ENCODE results near the gene CANT1.

CANT1 gene

DNA sequence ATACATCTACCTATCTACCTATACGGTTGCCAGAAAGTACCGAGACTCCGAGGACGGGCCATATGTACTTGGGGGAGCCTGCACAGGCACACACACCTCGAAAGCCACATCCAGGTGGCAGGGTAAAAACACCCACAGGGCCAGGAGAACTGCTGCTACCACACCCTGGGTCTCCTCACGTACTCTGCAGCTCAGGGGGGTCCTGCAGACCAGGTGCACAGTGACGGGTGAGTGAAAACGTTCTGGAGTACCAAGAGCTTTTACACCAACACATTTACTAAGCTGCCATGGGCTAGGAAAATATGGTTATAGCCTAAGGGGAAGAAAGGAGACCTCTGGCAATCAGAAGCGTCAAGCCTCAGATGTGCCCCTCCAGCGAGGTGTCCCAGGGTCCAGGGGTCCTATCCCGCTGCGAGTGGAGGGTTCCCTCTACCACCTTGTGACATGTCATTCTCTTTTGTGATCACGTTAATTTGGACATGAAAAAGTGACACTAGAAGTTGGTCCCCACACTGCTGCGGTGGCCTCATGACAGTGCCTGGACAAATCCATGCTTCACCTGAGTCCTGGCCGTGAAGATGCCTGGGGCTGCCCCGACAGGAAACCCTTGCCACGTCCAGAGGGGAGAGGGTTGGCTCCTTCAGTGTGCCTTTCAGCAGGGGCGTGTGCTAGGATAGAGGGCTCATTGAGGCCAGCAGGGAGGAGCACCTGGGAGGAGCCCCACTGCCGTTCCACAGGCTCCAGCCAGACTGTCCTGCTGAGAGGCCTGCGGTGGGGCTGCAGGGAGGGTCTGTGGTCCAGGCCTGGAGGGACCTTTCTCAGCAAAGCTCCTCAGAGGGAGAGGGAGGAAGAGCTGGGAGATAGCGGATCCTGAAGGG lies 1.8 kb downstream of the CANT1 start:
- no peak for DNase-seq

DNA sequence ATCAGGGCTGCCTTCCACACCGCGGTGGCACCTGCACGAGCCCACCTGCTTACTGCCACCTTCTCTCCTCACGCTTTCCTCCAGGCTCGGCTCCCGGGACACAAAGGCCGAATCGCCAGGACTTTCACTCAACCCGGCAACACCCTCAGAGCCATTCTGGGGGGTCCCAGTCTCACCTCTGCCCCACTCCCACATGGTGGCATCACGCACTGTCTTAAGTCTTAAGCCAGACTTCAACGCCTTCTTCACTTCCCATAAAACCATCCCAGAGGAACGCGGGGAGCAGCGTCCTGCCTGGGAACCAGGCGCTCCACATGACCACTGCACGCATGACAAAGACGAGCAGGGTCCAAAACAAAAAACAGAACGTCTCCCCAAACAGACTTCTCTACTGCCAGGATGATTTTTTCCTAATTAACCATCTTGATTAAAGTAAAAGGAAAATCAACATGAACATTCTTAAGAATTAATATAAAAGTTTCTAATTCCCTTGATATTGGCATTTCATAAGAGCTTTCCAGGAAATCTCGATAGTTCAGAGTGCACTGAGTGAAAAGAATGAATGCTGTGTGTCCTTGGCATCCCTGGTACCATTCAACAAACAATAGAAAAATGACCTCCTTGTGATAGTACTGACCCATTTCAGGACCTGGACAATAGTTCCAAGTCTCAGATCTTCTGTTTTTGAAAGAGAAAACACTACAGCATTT lies 2.6 kb downstream of the CANT1 start:
- no peak for DNase-seq

DNA sequence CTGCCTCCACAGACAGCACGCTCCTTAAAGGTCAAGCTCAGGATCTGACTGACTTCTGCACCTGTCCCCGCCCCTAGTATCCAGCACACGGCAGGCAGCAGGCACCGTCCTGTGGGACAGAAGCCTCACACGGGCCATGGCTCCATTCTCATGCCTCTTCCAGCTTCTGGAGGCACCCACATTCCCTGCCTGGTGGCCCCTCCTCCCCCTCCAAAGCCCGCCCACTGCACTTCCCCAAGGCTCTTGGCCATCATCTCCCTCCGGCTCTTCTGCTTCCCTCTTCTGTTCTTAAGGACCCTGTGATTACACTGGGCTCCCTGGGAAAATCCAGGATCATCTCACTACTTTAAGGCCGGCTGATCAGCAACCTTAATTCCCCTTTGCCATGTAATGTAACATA lies 3.5 kb downstream of the CANT1 start:
- no peak for DNase-seq

DNA sequence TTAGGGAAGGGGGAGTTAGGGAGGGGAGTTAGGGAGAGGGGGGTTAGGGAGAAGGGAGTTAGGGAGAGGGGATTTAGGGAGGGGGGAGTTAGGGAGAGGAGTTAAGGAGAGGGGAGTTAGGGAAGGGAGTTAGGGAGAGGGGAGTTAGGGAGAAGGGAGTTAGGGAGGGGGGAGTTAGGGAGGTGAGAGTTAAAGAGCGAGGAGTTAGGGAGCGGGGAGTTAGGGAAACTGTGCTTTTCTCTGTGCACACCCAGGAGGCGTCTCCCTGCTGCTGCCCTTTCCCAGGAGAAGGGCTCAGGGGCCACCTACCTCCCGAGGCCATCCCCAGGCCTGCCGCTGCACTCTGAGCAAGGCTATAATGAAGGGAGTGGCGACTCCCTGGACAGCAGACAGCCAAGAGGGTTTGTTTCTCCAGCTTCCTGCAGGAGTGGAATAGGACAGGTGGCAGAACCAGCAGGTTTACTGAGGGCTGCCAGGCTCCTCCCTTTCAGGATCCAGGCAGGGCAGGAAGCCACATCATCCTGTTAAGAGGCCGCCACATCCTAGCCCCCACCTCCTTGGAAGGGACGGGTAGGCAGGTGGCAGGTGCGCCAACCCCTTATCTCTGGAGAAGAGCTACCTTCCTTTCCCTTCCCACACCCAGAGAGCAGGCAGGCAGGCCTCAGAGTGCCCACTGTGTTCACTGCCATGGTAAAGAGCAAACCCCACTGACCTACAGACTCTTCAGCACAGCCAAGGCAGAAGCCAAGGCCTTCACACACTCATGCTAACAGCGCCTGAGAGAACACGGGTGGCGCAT lies 4.3 kb downstream of the CANT1 start:
- no peak for DNase-seq

DNA sequence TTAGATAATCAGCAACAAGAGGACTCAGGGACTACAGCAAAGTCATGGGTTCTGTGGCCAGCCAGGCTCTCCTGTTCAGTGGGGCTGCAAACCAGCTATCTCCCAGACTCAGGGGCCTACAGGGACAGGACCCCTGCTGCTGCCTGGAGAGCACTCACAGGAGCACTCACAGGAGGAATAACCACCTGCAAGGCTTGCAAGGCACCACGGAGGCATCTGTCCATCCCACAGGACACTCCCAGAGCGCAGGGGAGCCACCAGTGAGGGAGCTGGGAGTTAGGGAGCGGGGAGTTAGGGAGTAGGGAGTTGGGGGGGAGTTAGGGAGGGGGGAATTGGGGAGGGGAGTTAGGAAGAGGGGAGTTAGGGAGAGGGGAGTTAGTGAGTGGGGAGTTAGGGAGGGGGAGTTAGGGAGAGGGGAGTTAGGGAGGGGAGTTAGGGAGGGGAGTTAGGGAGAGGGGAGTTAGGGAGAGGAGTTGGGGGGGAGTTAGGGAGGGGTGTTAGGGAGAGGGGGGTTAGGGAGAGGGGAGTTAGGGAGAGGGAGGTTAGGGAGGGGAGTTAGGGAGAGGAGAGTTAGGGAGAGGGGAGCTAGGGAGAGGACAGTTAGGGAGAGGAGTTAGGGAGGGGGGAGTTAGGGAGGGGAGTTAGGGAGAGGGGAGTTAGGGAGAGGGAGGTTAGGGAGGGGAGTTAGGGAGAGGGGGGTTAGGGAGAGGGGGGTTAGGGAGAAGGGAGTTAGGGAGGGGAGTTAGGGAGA lies 5.7 kb downstream of the CANT1 start:
- no peak for DNase-seq

DNA sequence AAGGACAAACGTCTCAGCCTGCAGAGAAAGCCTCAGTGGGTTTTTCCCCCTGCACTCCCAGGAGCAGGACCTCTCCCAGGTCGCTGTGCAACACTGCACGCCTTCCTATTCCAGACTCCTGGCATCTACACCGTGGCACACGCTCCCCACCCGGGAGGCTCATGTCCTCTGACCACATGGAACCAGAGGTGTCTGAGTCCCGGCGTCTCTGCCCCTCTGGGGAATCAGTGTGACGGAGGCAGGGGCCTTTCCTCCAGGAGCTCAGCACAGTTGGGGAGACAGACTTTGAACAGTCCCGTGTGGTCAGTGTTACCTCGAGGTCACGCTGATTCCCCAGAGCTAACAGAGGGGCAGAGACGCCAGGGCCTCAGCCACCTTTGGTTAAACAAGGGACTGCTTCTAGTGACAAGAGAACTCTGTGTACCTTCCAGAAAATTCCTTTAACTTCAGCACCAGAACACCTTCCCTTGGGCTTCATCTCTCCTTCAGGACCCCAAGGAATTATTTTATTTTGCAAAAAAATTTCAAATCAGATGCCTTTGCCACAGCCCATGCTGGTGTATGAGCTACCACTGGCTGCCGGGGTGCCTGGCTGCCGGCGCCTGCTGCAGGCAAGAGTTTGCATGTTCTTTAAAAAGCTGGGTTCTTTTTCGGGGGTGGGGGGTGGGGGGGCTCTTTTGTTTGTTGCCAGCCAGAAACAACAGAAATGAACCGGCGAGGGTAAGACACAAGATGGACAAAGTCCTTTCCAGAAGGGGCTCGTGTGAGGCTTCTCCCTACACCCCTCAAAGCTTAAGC lies 6.6 kb downstream of the CANT1 start:
- no peak for DNase-seq

DNA sequence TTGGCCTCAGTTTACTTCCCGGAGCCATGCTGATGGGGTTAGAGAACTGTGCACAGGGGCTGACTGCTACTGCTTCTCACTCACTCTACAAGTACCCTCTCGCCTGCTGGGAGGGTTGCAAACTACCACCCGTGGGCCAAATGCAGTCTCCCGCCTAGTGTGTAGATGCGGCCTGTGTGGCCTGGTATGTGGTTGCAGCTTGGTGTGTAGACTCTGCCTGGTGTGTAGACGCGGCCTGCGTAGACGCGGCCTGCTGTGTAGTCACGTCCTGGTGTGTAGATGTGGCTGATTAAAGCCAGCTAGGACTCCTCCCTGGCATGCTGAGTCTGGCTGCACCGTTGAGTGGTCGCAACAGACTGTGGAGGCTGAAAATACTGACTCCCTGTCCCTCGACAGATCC lies 7.3 kb downstream of the CANT1 start:
- no peak for DNase-seq

DNA sequence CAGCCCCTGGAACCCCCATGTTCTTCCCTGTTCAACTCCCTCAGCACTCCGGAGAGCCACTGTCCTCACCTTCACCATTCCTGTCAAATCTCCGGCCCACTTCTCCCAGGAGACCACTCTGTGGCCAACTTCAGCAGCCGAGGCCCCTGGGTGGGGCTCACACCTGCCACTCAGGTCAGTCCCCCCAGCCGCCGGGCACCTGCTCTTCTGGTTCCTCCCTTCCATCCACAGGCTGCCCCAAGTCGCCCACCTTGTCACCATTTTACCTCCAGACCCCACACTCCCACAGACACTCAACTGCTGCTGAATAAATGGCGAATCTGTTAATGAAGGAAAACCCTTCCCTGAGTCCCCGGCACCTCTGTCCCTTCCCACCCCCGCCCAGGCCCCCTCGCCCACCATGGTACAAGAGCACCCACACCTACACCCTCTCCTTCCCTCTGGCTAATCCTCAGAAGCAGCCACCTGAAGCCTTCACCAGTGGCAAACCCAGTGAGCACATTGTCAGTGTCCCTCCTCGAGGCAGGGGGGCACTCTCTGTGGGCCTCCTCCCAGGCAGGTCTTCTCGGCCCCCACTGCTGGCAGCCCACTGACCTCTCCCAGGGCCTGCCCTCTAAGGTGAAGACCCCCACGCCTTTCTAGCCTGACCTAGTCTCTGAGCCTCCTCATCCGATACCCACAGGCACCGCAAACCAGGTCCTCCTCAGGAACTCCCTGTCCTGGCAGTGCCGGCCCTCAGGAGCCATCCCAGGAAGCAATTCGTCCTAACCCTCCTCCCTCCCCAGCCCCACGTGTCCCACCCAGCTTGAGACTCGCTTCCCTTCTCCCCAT lies 8.2 kb downstream of the CANT1 start:
- DNase-seq: no peak

DNA sequence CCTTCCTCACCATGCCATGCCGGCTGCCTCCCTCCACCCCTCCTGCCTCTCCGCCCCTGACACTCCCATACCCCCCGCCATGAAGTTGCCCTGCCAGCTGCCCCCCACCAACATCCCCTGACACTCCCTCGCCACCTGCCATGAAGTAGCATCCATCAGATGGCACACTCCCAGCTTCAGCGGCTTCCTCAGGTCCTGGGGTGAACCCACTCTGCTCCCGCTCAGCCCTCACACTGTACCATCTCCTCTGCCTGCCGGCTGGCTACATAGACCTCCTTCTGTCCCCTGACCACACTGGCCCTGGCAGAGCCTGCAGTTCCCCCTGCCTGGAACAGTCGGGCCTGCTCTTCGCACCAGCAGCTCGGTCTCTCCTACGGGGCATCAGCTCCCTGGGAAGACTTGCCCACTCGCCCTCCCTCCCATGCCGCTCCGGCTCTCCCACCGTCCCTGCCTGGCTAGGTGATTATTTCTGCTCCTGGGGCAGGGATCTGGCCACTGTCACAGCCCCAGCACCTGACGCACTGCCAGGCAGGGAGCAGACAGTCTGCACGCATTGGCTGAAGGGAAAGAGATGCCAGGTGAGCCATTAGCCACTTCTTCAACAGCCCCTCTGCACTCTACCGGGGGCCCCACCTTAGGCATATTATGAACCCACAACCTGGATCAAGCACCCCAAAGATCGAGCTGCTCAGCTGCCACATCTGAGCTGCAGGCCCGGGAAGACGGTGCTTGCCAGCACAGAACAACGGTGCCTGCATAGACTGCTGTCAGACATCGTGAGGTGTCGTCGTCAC lies 9.0 kb downstream of the CANT1 start:
- no peak for DNase-seq

DNA sequence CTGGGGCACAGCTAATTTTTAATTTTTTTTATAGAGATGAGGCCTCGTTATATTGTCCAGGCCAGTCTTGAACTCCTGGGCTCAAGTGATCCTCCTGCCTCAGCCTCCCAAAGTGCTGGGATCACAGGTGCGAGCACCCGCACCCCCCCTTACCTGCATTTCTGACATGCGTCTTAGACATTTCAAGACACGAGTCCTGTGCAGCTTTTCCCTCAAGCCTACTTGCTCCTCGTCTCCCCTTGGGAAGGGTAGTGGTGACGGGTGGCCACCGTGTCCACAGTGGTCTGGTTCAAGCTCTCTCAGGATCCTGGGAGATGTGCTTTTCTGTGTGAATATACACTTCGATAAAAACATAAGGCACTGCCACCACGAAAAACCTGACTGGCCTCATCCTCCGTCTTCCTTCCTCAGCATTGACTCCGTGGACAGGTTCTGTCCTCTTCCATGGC lies 9.6 kb downstream of the CANT1 start:
- no peak for DNase-seq

DNA sequence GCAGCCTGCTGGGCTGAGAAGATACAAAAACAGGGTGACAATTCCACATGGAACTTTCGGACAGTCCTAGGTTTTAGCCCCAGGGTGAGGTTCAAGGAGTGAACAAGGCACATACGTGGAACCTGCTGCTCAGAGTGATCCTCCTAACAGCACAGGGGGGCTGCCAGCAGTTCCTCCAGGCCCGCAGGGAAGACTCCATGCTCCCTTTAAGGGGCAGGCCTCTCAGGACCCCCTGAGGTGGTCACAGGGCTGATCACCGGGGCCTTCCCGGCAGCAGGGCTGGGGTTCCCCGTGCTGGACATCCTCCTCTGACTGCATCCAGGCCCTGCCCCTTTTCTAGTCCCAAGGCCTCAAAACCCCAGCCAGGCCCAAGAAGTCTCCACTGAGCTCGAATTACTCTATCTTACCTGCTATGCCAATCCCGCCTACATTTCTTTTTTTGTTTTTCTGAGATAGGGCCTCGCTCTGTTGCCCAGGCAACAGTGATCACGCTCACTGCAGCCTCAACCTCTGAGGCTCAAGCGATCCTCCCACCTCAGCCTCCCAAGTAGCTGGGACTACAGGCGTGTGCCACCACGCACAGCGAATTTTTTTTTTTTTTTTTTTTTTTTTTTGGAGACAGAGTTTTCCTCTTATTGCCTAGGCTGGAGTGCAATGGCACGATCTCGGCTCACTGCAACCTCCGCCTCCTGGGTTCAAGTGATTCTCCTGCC lies 10.4 kb downstream of the CANT1 start:
- no peak for DNase-seq

DNA sequence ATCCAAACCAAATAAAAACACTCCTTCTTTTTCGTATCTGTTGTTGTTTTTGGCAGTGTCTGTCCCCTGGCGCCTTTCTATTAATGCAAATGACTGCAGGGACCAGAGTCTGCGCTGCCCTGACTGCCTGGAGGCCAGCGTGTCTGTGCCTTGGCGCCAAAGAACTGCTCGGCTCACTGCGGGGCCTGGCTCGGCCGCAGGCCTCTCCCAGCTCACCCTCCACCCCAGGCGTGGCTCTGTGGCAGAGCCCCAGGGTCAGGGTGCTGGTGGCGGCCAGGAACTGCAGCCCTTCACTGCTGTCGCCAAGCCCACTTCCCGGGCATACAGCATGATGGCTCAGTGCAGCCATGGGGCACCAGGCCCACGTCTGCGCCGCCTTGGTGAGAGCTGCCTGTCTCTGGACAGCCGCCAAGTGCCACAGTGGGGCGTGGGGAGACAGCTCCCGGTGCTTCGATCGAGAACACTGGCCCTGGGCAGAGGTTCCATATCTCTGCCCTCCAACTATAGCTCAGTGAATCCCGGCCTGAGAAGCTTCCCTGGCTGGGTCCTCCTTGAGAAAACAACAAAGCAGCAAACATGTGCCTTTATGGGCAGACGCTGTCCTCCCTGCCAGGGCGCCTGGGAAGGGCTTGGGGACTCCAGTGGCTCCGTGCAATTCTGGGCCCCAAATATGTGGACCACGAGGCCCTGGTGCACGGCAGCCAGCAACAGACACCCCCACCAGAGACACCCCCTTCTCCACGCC lies 11.1 kb downstream of the CANT1 start:
- DNase-seq: no peak

DNA sequence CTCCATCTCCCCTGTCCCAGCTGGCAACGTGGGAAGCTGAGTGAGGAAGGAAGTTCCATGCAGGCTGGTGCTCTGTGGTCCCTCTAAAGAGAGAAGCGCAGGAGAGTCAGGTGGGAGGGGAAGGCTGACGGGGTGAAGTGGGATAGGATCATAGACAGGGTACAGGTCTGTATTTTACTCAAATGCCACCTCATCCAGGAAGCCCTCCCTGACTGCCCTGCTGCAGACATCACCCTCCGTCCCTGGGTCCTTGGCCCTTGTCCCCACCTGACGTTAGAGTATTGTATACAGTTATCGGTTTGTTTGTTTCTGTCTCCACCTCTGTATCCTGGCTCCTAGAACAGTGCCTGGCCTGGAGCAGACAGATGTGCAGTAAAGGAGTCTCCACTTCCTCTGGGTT lies 11.7 kb downstream of the CANT1 start:
- no peak for DNase-seq

DNA sequence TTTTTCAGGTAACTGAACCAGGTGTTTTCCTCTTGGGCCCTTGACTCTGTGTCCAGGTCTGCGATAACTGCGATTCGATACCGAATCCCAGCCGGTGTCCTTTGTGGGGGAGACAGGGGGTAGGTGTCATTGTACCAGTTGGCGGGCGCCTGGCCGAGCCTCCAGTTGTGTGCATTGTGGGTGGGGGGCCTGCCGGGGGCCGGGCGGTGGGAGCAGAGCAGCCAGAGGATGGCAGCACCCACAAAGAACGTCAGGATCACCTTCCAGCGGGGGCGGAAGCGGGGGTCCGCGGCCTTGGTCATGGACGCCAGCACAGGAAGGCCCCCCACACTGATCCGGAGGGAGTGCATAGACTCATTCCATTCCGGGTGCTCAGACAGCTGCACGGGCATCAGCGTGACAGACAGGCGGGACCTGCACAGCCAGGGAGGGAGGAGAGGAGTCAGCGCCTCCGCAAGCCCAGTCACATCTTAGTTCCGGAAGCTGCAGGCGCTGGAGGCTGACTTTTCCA lies 12.3 kb downstream of the CANT1 start:
- no peak for DNase-seq

DNA sequence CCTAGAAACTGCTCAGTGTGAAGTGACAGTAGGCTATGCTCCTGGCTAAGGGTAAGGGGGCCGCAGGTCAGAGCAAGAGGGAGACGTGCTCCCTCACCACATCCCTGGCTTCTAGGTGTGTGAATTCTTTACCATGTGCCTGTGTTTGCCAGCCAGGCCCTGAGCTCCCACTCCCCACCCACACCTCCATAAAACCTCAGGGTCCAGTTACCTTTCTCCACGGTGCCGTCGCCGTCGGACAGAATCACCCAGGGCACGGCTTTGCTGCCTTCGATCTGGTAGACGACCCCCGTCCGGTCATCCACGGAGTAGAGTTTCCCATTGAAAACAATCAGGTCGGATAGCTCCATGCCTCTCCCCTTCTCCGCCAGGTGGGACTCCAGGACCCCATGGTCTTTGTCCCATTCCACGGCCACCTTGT lies 12.8 kb downstream of the CANT1 start:
- DNase-seq: no peak

DNA sequence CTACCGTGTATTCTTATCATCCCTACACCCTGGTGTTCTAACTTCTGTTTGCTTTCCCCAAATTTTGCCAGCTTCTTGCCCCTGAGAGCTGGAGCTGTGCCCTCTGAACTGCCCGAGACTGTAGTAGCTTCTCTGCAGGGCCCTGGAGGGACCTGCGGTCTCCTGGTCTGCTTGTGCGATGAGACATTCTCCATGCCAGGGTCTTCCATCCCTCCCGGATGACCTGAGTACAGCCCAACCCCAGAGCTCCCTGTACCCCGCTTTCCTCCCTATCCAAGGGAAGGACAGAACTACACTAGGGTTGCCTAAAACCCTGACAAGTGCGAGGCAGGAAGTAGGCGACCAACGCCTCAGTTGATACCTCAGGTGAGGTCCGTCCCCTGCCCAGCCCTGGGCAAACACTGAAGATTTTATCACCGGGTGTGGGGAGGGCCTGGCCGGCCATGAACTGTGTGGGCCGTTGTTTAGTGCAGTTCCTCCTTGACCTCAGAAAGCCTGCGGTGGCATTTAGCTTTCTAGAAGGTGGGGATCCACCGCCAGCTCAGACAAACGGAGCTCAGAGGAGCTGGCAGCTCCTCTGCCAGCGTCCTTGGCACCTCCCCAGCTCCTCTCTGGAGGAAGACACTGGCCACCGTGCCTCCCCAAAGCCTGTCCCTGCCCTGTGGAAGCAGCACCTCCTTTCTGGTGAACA lies 13.7 kb downstream of the CANT1 start:
- DNase-seq: no peak

DNA sequence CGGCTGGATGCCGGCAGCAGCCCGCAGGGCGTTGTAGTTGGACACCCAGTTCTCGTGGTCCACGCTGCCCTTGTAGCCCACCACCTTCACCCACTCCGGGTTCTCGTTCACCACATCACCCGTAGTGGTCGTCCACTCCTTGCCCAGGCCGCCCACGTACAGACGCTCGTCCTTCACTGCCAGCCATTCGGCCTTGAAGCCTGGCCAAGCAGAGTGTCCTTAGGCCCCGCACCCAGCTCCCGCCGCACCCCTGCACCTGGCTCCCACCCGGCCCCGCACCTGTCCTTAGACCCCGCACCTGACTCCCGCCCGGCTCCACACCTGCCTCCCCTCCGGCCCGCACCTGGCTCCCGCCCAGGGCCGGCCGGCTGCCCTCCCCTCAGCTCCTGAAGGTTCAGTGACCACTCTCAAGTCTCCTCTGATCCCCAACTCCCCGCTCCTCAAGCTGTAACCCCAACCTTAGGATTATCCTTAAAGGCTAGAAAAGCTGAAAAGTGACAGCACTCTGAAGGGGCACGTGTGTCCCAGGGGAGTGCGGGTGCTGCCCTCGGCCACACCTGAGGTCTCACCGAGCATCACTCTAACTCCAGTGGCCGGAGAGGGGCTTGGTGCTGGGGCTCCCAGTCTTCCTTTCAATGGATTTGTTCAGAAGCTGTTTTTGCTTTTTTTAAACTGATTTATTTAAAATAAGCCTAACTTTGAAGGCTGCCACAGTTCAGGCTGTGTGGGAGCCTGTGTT lies 14.4 kb downstream of the CANT1 start:
- no peak for DNase-seq
